Esophagus muscularis mucosa (tissue), 4 donors: Measurements from ENCODE around the gene PSG7. TPM values are rescaled to one million over a fixed set of nuclear protein-coding genes. Genes with fewer than 3 reads are reported as not detected.
A peak's percentile ranks its signal among the peaks of the same experiment; 100 is the strongest.
"Not testable (repeated sequence)": the region's sequence is repeated elsewhere in the genome, so short reads cannot be mapped to it uniquely, and the experiment has no call there.

Source experiments
- DNase-seq: peaks from one replicate; pipeline ENCODE4 v3.0.0-alpha.2; 2017; ENCODE audit errors: extremely low spot score
- H3K27ac ChIP-seq, 4 donors: fragments of 200-600 bp; sonication (generic); replicated peaks in 1 of 4; 1 replicate in 3 of 4; 2 replicates in 1 of 4; pipeline ENCODE4 v1.5.1; 2016 to 2019; ENCODE audit warnings: mild to moderate bottlenecking in 1 of 4
- H3K27me3 ChIP-seq, 4 donors: fragments of 200-600 bp; sonication (generic); one replicate each; pipeline versions ENCODE4 v1.5.1 to v1.6.0; 2016 to 2019
- H3K36me3 ChIP-seq, 4 donors: fragments of 200-600 bp; sonication (generic); one replicate each; pipeline ENCODE4 v1.5.1; 2016 to 2019
- H3K4me1 ChIP-seq, 4 donors: fragments of 200-600 bp; sonication (generic); one replicate each; pipeline ENCODE4 v1.5.1; 2016 to 2019
- H3K4me3 ChIP-seq, 4 donors: fragments of 200-600 bp; sonication (generic); 1 replicate in 2 of 4; 2 replicates in 2 of 4; pipeline ENCODE4 v1.5.1; 2016 to 2019; ENCODE audit warnings: mild to moderate bottlenecking in 4 of 4, moderate library complexity in 1 of 4
- H3K9me3 ChIP-seq, 4 donors: fragments of 200-600 bp; sonication (generic); 1 replicate in 3 of 4; 2 replicates in 1 of 4; pipeline ENCODE4 v1.5.1; 2016 to 2019
- EP300 ChIP-seq: sonication (generic); formaldehyde crosslinking; IDR thresholded peaks from one replicate; pipeline ENCODE4 v1.6.1; 2017; ENCODE audit warnings: antibody characterized with exemption
- POLR2A ChIP-seq: fragments of 450-650 bp; IDR thresholded peaks from one replicate; pipeline ENCODE4 v1.6.1; 2017; ENCODE audit warnings: antibody characterized with exemption, moderate library complexity, mild to moderate bottlenecking, low read depth
- POLR2AphosphoS5 ChIP-seq, 2 donors: sonication (generic); formaldehyde crosslinking; IDR thresholded peaks; one replicate each; pipeline ENCODE4 v1.6.1; 2017; ENCODE audit warnings: antibody characterized with exemption in 2 of 2
- WGBS: methylation state at CpG from one replicate; pipeline ENCODE4 v1.1.5; 2018; 5-methylcytosine and 5-hydroxymethylcytosine counted together
- intact Hi-C: fragments of 100-400 bp; cut with DNase I; formaldehyde crosslinking; loops from one replicate; pipeline ENCODE4 v1.15.1; 2023
- total RNA-seq, 4 donors: library from RNA; depleted of rRNA; stranded (reverse); fragments of >200 nt; gene quantifications; one replicate each; pipeline versions ENCODE4 v1.1.0 to v1.2.1, GENCODE V29; 2016
- TF ChIP-seq, protein P1 (sequence below), 3 experiments: fragments of 200-600 bp in 2 of 3; fragments of 450-650 bp in 1 of 3; sonication (generic) in 2 of 3; IDR thresholded peaks; one replicate each; pipeline ENCODE4 v1.5.1; 2017 to 2019; ENCODE audit warnings: antibody characterized with exemption in 3 of 3, mild to moderate bottlenecking in 2 of 3, moderate library complexity in 1 of 3

Gene PSG7
- total RNA-seq, result not detected

DNA sequence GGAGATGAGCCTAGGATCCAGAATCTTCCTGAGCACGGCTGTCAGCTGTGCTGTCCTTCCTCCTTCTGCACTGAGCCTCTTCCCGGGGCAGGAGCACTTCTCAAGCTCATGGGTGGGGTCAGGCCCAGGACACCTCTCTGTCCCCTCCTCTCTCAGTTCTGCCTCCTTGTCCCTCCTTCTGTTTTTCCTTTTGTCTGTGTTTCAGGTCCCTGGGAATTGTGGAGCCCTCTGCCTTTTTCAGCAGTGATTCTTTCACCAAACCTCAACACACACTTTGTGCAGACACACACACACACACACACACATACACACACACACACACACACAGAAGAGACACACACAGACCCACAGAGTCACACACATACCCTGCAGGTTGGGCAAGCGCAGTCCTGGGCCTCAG, at the start of gene PSG7:
PSG7 (minus strand) TSS at position 101 of the 400 bp plus-strand sequence. CDS start 131 bp downstream, outside the sequence.
- intact Hi-C loops, result not testable (repeated sequence)
- 80% methylated on average over 3 of the region's 3 CpGs for WGBS

DNA sequence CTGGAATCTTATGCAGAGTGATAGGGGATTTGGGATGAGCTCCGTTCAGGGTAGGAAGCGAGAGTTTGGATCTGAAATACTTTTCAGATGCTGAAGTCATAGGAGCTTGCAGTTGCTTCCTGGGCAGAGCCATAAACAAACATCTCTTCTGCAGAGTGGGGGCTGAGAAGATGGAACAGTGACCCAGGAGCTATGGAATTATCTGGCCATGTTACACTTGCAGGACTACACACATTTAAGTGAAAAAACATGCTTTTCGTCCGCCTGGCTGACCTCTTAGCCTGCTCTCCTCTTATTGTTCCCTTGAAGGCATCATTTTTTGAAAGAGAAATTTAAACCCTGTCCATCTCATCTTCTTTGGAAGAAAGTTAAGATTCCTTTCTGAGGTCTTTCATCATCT, 48.6 kb upstream of the PSG7 start:
- no peaks in the 10 kb centered on the region for H3K9me3 ChIP-seq
- no peaks in the 10 kb centered on the region for H3K4me1 ChIP-seq
- peaks cover 0 to 9% (median 0%) of the 10 kb centered on the region in 4 donors for H3K27me3 ChIP-seq
- no peaks in the 10 kb centered on the region for H3K36me3 ChIP-seq
- 61% methylated on average over 4 of the region's 4 CpGs for WGBS
- TF ChIP-seq, protein P1, sequence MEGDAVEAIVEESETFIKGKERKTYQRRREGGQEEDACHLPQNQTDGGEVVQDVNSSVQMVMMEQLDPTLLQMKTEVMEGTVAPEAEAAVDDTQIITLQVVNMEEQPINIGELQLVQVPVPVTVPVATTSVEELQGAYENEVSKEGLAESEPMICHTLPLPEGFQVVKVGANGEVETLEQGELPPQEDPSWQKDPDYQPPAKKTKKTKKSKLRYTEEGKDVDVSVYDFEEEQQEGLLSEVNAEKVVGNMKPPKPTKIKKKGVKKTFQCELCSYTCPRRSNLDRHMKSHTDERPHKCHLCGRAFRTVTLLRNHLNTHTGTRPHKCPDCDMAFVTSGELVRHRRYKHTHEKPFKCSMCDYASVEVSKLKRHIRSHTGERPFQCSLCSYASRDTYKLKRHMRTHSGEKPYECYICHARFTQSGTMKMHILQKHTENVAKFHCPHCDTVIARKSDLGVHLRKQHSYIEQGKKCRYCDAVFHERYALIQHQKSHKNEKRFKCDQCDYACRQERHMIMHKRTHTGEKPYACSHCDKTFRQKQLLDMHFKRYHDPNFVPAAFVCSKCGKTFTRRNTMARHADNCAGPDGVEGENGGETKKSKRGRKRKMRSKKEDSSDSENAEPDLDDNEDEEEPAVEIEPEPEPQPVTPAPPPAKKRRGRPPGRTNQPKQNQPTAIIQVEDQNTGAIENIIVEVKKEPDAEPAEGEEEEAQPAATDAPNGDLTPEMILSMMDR (IDR thresholded peaks at IDR 0.05), result no peak
- no peak for TF ChIP-seq POLR2AphosphoS5 (IDR thresholded peaks at IDR 0.05)
- no peak for TF ChIP-seq EP300
- TF ChIP-seq POLR2A, result no peak
- intact Hi-C loops, result no loop called here
- H3K27ac ChIP-seq, result no peak overlapping the region
- DNase-seq, result no peak
- H3K4me3 ChIP-seq, result no peak overlapping the region

More for the DNA sequence above, at the start of gene PSG7:
- not testable (repeated sequence) for H3K4me3 ChIP-seq, H3K9me3 ChIP-seq, H3K4me1 ChIP-seq, H3K27ac ChIP-seq, DNase-seq, H3K27me3 ChIP-seq, H3K36me3 ChIP-seq

DNA sequence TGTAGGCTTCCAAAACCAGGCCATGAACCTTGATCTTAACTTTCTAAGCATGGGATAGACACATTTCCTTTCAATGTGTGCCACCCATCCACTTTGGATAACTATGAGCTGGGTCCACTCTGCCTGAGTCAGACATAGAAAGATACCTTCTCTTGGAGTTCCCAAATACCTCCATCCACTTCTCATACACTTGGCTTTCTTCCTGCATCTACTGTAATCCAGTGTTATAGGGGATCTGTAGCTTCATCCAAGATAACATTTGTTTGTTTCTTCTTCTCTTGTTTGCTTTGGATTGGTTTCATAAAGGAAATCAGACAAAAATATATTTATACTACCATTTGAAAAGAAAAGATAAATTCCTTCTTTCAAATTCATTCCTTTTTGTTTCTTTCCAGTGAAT, 45.1 kb upstream of the PSG7 start:
- H3K9me3 ChIP-seq, H3K4me3 ChIP-seq, intact Hi-C loops, DNase-seq, H3K27ac ChIP-seq, H3K4me1 ChIP-seq, H3K27me3 ChIP-seq, H3K36me3 ChIP-seq: not testable (repeated sequence)

DNA sequence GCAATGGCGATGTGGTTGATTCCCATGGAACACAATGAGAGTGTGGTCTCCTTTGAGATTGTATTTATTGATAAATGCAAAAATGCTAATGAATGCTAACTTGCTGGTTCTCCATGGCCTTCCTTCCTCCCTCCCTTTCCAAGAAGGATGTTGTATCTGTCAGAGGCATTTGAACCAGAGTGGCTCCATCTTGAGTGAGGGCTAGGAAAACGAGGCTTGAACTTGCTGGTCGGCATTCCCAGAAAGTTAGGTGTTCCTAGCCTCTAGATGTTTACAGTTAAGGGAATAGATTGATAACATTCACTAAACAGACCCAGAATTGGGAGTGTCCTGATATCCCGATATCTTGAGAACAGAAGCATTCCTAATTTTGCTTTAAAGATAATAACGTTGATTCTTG, 34.4 kb upstream of the PSG7 start:
- H3K27me3 ChIP-seq, H3K4me1 ChIP-seq, H3K36me3 ChIP-seq, DNase-seq, intact Hi-C loops, H3K9me3 ChIP-seq, H3K4me3 ChIP-seq, H3K27ac ChIP-seq: not testable (repeated sequence)
- WGBS, result 93% methylated on average over 5 of the region's 5 CpGs

DNA sequence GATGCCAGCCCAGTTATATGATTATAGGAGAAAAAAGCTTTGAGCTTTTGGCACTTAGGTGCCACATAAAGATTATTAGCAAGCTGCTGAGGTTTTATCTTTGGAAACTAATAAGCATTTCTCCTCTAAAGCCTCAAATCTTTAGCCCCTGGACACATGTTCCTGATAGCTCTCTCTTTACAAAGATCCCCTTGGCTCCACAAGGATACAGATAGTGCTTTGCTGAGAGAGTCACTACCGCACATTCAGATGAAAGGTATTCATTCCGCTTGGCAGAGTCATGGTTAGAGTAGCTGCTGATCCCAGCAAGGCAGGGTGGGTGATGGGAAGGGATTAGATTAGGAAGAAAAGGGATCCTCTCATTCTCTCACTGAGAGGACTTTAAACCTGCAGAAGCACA, 28.2 kb upstream of the PSG7 start:
- no peak for DNase-seq
- Histone ChIP-seq H3K27ac (no peak overlapping the region), H3K4me1 (no peaks in the 10 kb centered on the region), H3K9me3 (no peaks in the 10 kb centered on the region), H3K27me3 (no peaks in the 10 kb centered on the region), H3K4me3 (no peak overlapping the region), H3K36me3 (no peaks in the 10 kb centered on the region)
- intact Hi-C loops, result no loop called here
- TF ChIP-seq POLR2AphosphoS5 (IDR thresholded peaks at IDR 0.05) (no peak), POLR2A (no peak)
- TF ChIP-seq, protein P1 (IDR thresholded peaks at IDR 0.05), result no peak
- WGBS, result 67% methylated on average over 2 of the region's 2 CpGs

DNA sequence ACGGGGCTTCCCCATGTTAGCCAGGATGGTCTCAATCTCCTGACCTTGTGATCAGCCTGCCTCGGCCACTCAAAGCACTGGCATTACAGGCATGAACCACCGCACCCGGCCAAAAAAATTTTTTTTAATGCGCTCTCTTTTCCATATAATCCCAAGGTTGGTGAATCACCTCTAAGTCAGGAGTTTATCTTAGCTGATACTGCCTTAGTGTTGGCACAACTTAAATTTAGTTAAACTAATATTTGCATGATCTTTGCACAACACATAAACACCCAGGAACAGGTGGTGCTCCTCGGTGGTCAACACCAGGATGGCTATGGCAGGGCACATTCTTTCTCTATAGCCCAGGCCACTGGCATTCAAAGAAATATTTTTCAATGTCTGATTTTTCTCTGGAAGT, 24.1 kb upstream of the PSG7 start:
- WGBS, result 94% methylated on average over 6 of the region's 6 CpGs
- no peak for TF ChIP-seq POLR2AphosphoS5 (IDR thresholded peaks at IDR 0.05)
- no peak for TF ChIP-seq POLR2A
- no peak for TF ChIP-seq EP300
- TF ChIP-seq, protein P1 (IDR thresholded peaks at IDR 0.05), result no peak
- no peak for DNase-seq
- no peak overlapping the region for H3K4me3 ChIP-seq
- no peaks in the 10 kb centered on the region for H3K27me3 ChIP-seq
- intact Hi-C loops, result no loop called here
- H3K36me3 ChIP-seq, result no peaks in the 10 kb centered on the region
- H3K9me3 ChIP-seq, result no peaks in the 10 kb centered on the region
- H3K4me1 ChIP-seq, result no peaks in the 10 kb centered on the region
- no peak overlapping the region for H3K27ac ChIP-seq

DNA sequence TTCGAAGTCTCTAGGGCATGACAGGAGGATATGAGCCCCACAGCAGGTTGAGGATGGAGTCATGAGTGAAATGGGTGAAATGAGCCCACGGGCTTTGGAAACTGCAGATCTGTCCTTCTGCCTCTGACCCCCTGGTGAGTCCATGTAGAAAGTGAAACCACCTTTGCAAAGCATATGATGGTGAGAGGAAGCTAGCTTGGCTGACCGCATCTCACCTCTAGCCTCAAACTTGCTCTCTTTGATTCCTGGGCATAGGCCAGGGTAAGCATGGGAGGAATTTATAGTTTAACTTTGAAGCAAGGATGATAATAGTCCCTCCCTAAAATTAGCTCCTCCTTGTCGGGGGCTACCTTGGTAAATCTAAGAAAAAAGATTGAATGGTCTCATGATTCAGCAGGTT, 15.1 kb upstream of the PSG7 start:
- H3K4me3 ChIP-seq, H3K27ac ChIP-seq, H3K27me3 ChIP-seq, DNase-seq, H3K9me3 ChIP-seq, H3K36me3 ChIP-seq, intact Hi-C loops, H3K4me1 ChIP-seq: not testable (repeated sequence)
- WGBS, result 68% methylated on average over 4 of the region's 4 CpGs

DNA sequence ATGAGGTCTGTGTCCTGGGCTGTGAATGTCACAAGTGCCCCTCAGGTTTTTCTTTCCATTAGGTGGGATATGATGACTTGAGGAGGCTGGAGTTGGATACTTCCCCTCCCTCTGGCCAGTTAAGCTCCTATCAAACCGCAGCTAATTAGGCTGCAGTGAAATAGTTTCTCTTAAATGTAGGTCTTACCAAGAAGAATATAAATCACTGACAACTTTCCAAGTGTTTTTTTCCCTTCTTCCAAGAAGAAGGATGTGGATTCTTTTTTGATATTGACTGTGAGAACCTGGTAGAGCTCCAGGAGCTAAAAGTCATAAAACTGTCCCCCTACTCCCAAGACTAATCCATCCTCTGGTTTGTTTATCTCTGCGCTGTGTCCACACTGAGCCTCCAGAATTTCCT, 14.5 kb upstream of the PSG7 start:
- H3K9me3 ChIP-seq, H3K36me3 ChIP-seq, H3K27me3 ChIP-seq, H3K4me3 ChIP-seq, H3K27ac ChIP-seq, intact Hi-C loops, H3K4me1 ChIP-seq: not testable (repeated sequence)
- DNase-seq, result peak; percentile 45
- WGBS, result 45% methylated on average over 2 of the region's 2 CpGs
